ENCODE measurements around the gene EEFSEC. TPM values are rescaled to one million over a fixed set of nuclear protein-coding genes. Genes with fewer than 3 reads are reported as not detected.

Gene EEFSEC
- total RNA-seq, 1 donor from 2014 or later = 23.4 TPM

DNA sequence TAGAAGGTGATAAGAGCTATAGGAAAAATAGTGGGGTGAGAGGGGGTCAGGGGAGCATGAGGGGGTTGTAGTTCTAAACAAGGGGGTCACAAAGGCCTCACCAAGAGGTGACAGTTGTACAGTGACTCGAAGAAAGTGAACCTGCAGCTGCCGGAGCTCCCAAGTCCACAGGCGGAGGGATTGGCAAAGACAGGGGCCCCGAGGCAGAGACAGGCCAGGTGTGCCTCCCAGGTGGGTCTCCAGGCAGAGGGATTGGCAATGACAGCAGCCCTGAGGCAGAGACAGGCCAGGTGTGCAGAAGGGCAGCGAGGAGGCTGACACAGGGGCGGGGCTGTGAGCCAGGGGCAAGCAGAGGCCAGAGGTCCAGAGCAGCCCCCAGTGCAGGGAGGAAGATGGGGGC, 249.7 kb downstream of the EEFSEC start:
- Mint-ChIP-seq H3K9me3 (no peaks in the 10 kb centered on the region), H3K27ac (ENCODE audit: unreplicated experiment) (no peak overlapping the region), H3K27me3 (ENCODE audit: low read depth) (no peaks in the 10 kb centered on the region), H3K36me3 (ENCODE audit: low read depth) (no peaks in the 10 kb centered on the region), H3K4me1 (peaks cover 27% of the 10 kb centered on the region), H3K4me3 (no peak overlapping the region)
- no peak for DNase-seq (ENCODE audit: low read depth, low spot score)
- TF ChIP-seq, protein P1, sequence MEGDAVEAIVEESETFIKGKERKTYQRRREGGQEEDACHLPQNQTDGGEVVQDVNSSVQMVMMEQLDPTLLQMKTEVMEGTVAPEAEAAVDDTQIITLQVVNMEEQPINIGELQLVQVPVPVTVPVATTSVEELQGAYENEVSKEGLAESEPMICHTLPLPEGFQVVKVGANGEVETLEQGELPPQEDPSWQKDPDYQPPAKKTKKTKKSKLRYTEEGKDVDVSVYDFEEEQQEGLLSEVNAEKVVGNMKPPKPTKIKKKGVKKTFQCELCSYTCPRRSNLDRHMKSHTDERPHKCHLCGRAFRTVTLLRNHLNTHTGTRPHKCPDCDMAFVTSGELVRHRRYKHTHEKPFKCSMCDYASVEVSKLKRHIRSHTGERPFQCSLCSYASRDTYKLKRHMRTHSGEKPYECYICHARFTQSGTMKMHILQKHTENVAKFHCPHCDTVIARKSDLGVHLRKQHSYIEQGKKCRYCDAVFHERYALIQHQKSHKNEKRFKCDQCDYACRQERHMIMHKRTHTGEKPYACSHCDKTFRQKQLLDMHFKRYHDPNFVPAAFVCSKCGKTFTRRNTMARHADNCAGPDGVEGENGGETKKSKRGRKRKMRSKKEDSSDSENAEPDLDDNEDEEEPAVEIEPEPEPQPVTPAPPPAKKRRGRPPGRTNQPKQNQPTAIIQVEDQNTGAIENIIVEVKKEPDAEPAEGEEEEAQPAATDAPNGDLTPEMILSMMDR (conservative IDR thresholded peaks at IDR 0.05) = no peak

DNA sequence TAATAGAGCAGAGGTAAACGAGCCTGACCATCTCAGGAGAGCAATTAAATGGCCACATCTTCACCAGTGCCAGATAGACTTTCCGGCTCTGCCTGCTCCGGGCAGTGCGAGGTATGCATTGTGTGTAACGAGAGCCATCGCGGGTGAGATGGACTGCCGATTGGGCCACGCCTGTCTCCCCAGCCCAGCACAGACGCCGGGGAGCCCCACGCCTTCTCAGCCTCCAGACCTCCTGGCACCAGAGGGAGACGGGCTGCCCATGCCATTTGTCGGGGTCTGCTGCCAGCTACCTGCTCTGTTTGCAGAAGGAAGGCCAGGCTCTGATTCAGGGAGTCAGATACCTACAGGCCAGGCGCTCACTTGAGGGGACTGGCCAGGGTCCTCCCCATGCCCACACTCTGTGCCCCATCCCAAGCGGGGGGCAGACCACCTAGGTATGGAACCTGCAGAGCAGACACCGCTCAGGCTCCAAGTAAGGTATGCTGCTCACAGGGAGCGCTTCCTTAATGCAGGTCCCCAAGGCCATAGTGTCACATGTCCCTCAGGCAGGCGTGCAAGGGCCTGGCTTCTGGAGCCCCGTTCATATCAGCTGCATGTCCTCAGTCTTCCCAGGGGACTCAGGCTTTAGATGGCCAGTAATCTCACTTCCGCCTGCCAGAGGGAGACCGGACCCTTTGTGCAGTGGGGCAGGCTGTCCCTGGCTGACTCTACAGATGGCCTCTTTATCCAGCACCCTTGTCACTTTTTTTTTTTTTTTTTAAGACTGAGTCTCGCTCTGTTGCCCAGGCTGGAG, 251.2 kb downstream of the EEFSEC start:
- H3K4me3 Mint-ChIP-seq = no peak overlapping the region
- TF ChIP-seq, protein P1 (conservative IDR thresholded peaks at IDR 0.05) = no peak
- no peak for DNase-seq (ENCODE audit: low read depth, low spot score)
- no peaks in the 10 kb centered on the region for H3K9me3 Mint-ChIP-seq
- H3K27ac Mint-ChIP-seq (ENCODE audit: unreplicated experiment) = no peak overlapping the region
- no peaks in the 10 kb centered on the region for H3K36me3 Mint-ChIP-seq (ENCODE audit: low read depth)
- H3K4me1 Mint-ChIP-seq = peaks cover 23% of the 10 kb centered on the region
- H3K27me3 Mint-ChIP-seq (ENCODE audit: low read depth) = no peaks in the 10 kb centered on the region

DNA sequence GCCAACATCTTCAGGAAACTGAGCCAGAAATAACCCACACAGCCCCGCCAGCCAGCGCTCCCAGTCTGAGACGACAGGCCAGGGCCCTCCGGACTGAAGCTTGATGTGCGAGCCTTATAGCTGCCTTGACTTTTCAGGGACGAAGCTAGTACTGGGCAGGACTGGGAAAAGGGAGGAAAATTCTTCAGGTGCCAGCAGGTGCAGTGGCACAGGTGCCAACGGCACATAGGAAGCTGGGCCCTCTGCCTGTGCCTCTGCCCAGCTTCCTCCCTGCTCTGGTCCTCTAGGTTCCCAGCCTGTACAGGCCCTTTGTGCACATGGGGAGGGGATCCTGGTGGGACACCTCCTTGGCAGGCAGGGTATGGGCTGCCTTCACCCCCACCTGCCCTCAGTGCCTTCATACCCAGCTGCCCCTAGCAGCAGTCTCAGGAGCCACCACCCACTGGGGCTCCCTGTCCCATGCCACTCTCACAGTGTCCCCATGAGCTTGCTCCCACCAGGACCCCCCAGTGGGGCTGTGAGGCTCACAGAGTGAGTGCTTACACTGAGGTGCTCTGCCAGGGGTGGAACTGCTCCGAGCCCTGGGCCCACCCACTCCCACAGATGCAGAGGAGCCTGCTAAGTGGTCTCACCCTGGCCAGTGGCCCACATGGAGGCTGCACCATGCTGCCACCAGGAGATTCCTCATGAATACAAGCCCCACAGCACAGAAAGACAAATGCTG, 252.4 kb downstream of the EEFSEC start:
- H3K27me3 Mint-ChIP-seq (ENCODE audit: low read depth) = no peaks in the 10 kb centered on the region
- H3K36me3 Mint-ChIP-seq (ENCODE audit: low read depth) = no peaks in the 10 kb centered on the region
- H3K4me3 Mint-ChIP-seq = no peak overlapping the region
- H3K27ac Mint-ChIP-seq (ENCODE audit: unreplicated experiment) = no peak overlapping the region
- no peak for DNase-seq (ENCODE audit: low read depth, low spot score)
- no peaks in the 10 kb centered on the region for H3K9me3 Mint-ChIP-seq
- TF ChIP-seq, protein P1 (conservative IDR thresholded peaks at IDR 0.05) = no peak
- H3K4me1 Mint-ChIP-seq = peaks cover 19% of the 10 kb centered on the region

DNA sequence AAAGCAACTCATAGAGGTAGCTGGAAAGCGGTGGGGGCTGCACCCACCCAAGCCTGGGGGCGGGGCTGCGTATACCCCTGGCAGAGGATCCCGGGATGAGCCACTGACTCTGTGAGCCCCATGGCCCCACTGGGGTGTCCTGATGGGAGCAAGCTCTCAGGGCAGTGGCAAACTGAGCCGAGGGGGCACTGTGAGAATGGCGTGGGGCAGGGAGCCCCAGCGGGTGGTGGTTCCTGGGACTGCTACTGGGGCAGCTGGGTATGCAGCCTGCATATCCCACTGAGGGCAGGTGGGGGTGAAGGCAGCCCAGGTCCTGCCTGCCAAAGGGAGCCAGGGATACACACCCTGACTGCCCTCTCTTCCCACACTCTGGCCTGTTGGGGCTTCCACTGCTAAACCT, 254.0 kb downstream of the EEFSEC start:
- H3K4me3 Mint-ChIP-seq = no peak overlapping the region
- H3K4me1 Mint-ChIP-seq = peaks cover 13% of the 10 kb centered on the region
- H3K9me3 Mint-ChIP-seq = no peaks in the 10 kb centered on the region
- H3K27ac Mint-ChIP-seq (ENCODE audit: unreplicated experiment) = peak overlapping the region; percentile 40
- H3K27me3 Mint-ChIP-seq (ENCODE audit: low read depth) = no peaks in the 10 kb centered on the region
- H3K36me3 Mint-ChIP-seq (ENCODE audit: low read depth) = no peaks in the 10 kb centered on the region
- TF ChIP-seq, protein P1 (conservative IDR thresholded peaks at IDR 0.05) = no peak
- no peak for DNase-seq (ENCODE audit: low read depth, low spot score)

DNA sequence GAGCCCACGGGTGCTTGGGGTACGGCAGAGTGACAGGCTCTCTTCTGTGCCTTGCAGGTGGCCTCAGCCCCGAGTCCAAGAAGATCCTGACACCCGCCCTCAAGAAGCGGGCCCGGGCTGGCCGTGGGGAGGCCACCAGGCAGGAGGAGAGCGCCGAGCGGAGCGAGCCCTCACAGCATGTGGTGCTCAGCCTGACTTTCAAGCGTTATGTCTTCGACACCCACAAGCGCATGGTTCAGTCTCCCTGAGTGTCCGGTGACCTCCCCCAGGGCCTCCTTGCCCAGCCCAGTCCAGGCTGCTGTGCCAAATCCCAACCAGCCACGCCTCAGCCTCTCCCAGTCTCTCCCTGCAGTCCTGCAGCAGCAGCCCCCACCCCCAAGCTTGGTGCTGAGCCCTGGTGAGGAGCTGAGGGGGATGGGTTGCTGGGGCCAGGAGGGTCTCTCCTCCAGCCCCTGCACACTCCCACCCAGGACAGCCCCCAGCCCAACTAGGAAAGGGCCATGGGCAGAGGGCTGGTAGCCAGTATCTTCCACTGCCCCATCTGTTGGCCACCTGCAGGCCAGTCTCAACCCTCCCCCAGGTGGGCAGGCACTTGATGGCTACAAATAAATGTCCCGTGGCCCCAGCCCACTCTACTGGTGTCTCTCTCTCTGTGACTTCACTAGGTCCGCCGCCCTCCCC, 254.9 kb downstream of the EEFSEC start:
- TF ChIP-seq, protein P1 (conservative IDR thresholded peaks at IDR 0.05) = no peak
- no peak for DNase-seq (ENCODE audit: low read depth, low spot score)
- no peak overlapping the region for H3K27ac Mint-ChIP-seq (ENCODE audit: unreplicated experiment)
- no peaks in the 10 kb centered on the region for H3K36me3 Mint-ChIP-seq (ENCODE audit: low read depth)
- H3K4me1 Mint-ChIP-seq = peaks cover 12% of the 10 kb centered on the region
- no peaks in the 10 kb centered on the region for H3K9me3 Mint-ChIP-seq
- H3K27me3 Mint-ChIP-seq (ENCODE audit: low read depth) = no peaks in the 10 kb centered on the region
- H3K4me3 Mint-ChIP-seq = no peak overlapping the region
